ENCODE results near the gene RBMS1.
"Not testable (repeated sequence)": the region's sequence is repeated elsewhere in the genome, so short reads cannot be mapped to it uniquely, and the experiment has no call there.

RBMS1 gene

DNA sequence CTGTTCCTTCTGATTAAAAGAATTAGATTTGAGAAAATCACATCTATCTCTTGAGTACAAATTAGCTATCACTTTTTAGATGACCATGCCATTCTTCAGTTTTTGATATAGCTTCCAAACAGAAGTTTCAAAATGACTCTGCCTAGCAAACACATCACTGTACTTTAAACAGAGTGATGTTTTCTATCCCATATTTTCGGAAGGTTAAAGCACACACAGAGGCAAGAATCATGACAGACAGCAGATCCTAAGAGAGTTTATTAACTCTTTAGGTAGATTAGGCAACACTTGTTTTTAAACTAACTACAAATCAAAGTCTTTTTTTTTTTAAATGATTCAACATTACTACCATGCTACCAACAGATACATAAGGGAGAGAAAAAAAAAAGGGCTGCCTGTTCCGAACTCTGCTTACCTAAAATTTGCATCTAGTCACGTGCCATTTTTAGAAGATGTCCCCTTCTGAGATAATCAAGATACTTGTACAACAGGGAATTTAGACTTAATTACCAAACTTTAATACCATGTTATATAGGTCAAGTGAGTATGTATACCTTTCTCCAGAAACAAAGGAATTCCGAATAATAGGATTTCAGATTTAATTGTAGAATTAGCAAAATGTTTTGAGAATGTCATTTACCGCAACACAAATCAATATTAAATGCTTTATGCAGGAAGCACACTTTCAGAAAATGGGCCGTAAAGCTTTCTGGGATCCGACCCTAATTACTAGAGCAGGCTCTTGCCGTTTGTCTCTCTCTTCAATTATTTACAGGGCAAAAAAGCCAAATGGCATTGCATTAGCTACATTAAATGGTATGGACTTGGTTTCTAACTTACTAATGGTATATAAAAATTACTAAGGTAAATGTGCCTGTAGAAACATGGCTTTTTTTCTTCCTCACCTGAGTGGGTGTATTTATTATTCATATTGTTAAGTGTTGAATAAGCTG lies 2.6 kb downstream of the RBMS1 start:
- ATAC-seq (ENCODE audit: low read depth) (no peak), DNase-seq (ENCODE audit: low spot score in 2 of 2) (no peak)
- Mint-ChIP-seq H3K9me3 (no peaks in the 10 kb centered on the region), H3K4me3 (no peak overlapping the region), H3K27me3 (peaks cover 19% of the 10 kb centered on the region), H3K27ac (no peak overlapping the region), H3K4me1 (peaks cover 6% of the 10 kb centered on the region), H3K36me3 (no peaks in the 10 kb centered on the region)

DNA sequence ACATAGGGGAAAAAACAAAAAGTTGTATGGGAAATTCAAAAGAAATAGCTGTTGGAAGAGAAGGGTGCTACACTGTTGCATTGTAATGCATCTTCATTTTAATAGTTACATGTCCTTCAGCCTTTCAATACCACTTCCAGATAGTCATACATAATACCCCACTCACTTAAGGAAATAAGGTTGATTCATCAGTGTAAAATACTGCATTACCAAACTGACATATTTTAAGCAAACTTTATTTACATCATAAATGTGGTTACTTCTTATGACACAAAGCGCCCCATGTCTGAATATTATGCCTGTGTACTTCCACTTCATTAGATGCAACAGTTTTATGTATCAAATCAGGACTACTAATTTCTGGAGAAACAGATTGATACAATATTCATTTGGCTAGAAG lies 4.5 kb downstream of the RBMS1 start:
- Mint-ChIP-seq H3K27ac (no peak overlapping the region), H3K4me3 (no peak overlapping the region), H3K4me1 (peaks cover 6% of the 10 kb centered on the region), H3K9me3 (no peaks in the 10 kb centered on the region), H3K36me3 (no peaks in the 10 kb centered on the region), H3K27me3 (peaks cover 14% of the 10 kb centered on the region)
- DNase-seq (ENCODE audit: low spot score in 2 of 2) (no peak), ATAC-seq (ENCODE audit: low read depth) (no peak)

DNA sequence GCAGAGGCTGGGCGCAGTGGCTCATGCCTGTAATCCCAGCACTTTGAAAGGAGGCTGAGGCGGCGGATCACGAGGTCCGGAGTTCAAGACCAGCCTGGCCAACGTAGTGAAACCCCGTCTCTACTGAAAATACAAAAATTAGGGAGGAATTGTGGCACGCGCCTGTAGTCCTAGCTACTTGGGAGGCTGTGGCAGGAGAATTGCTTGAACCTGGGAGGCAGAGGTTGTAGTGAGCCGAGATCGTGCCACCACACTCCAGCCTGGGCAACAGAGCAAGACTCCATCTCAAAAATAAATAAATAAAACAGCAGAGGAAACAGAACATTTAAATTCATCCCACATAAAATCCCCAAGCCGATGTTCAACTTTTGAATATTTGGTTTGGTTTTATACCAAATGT lies 5.3 kb downstream of the RBMS1 start:
- H3K4me3 Mint-ChIP-seq; H3K9me3 Mint-ChIP-seq; H3K27ac Mint-ChIP-seq; H3K4me1 Mint-ChIP-seq; H3K36me3 Mint-ChIP-seq; DNase-seq (ENCODE audit: low spot score in 2 of 2); ATAC-seq (ENCODE audit: low read depth): not testable (repeated sequence)
- H3K27me3 Mint-ChIP-seq: peaks cover 14% of the 10 kb centered on the region

DNA sequence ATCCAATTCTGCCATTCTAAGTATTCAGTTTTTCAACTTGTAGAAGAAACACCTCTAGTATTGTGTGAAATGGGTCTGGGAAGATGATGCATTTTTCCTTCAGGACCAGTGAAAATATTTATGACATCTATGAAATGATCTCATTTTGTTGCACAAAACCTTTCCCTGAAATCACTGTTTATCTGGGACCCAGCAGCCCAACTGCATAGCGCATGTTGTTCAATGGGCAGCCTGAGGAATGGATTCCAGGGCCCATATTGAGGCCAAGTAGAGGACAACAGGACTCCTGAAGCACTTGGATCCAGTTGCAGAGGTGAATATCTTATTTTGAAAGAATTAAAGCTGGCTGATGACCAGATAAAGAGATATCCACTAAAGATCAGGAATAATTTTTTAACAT lies 7.3 kb downstream of the RBMS1 start:
- H3K27ac Mint-ChIP-seq: no peak overlapping the region
- ATAC-seq (ENCODE audit: low read depth) (no peak), DNase-seq (ENCODE audit: low spot score in 2 of 2) (no peak)
- H3K36me3 Mint-ChIP-seq: no peaks in the 10 kb centered on the region
- no peaks in the 10 kb centered on the region for H3K9me3 Mint-ChIP-seq
- H3K4me1 Mint-ChIP-seq: no peaks in the 10 kb centered on the region
- no peak overlapping the region for H3K4me3 Mint-ChIP-seq
- H3K27me3 Mint-ChIP-seq: peaks cover 7% of the 10 kb centered on the region

DNA sequence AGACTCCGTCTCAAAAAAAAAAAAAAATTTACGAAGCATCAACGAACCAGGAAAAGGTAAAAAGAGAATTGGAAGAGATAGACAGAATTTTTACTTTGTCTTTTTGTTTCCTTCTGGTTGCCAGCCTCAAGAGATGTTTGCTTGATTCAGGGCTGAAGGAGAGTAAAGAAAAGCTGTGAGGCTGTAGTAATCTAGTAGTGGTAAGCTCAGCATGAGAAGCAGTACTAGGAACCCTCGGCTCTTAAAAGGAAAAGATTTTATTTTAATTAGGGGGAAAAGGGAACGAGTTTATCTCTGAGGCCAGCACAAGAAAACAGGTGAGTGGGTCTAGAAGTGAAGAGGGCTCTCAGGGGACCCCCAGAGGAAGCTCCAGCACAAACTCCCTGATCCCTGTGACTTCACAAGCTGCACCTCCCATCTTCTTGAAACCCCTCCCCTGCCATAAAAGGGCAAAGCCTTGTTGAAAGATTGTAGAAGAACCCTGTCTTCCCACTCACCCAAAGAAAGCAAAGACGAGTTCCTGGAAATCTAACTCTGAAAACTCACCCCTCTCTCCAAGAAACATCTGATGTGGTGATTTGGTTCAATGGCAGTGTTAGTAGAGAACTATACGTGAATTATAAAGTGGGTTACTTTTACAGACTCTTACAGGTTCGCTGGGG lies 8.6 kb downstream of the RBMS1 start:
- no peak overlapping the region for H3K4me3 Mint-ChIP-seq
- H3K36me3 Mint-ChIP-seq: no peaks in the 10 kb centered on the region
- no peaks in the 10 kb centered on the region for H3K4me1 Mint-ChIP-seq
- peaks cover 4% of the 10 kb centered on the region for H3K27me3 Mint-ChIP-seq
- DNase-seq (ENCODE audit: low spot score in 2 of 2) (no peak), ATAC-seq (ENCODE audit: low read depth) (no peak)
- no peaks in the 10 kb centered on the region for H3K9me3 Mint-ChIP-seq
- H3K27ac Mint-ChIP-seq: no peak overlapping the region

DNA sequence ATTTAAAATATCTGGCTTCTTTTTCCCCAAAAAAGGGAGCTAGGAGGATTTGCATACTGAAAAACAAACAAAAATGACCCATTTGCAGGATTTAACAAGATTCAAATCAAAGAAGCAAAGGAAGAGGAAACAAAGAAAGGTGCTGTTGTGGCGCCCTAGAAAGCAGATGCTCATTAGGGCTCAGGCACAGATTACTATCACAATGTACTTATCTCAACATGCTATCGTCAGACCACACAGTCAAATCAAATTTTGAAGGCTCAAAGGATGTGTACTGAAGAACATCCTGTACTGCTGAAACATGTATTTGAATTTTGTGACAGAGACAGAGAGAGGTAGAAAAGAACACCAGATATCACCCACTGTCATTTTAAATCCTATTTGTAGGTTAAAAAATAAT lies 10.9 kb downstream of the RBMS1 start:
- Mint-ChIP-seq H3K4me1 (no peaks in the 10 kb centered on the region), H3K36me3 (no peaks in the 10 kb centered on the region), H3K27me3 (peaks cover 6% of the 10 kb centered on the region), H3K27ac (no peak overlapping the region), H3K4me3 (no peak overlapping the region), H3K9me3 (no peaks in the 10 kb centered on the region)
- no peak for DNase-seq (ENCODE audit: low spot score in 2 of 2)
- ATAC-seq (ENCODE audit: low read depth): no peak

DNA sequence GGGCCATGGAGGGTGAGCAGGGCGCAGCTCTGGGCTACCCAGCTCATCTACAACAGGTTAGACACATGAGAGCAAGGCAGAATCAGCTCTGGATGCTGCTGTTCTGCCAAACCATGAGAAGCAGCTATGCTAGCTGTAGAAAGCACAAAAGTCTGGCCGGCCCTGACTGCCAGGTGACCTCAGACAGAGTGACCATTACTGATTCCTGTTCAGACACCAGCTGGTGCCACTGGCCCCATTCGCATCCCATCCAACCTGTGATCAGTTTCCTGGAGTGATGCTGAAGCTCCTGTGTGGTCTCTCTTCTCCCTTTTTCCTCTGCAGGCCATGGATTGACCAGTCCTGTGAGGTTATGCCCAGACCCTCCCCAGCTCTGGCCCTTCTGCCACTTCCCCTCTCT lies 14.3 kb downstream of the RBMS1 start:
- Mint-ChIP-seq H3K9me3 (no peaks in the 10 kb centered on the region), H3K27ac (no peak overlapping the region), H3K27me3 (peaks cover 11% of the 10 kb centered on the region), H3K4me1 (no peaks in the 10 kb centered on the region), H3K4me3 (no peak overlapping the region), H3K36me3 (no peaks in the 10 kb centered on the region)
- DNase-seq (ENCODE audit: low spot score in 2 of 2) (no peak), ATAC-seq (ENCODE audit: low read depth) (no peak)

DNA sequence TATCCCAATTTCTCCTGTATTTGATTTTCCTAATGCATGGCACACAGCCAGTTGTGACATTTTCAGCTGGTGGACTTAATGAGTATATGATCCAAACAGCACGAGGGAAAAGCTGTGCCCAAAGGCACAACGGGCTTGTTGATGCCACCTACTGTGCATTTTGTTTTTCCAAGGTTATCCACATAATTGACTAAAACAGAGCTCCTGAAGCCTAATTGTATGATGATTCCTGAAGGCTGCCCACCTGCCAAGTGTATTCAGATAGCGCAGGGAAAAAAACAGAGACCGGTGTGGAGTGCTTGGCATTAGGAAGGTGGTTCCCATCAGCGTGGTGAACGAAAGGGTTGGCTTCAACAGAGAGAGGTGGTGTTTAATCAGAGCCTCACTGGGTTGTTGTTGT lies 14.9 kb downstream of the RBMS1 start:
- Mint-ChIP-seq H3K27ac (no peak overlapping the region), H3K4me1 (no peaks in the 10 kb centered on the region), H3K36me3 (no peaks in the 10 kb centered on the region), H3K27me3 (peaks cover 11% of the 10 kb centered on the region), H3K4me3 (no peak overlapping the region), H3K9me3 (no peaks in the 10 kb centered on the region)
- ATAC-seq (ENCODE audit: low read depth) (no peak), DNase-seq (ENCODE audit: low spot score in 2 of 2) (no peak)

DNA sequence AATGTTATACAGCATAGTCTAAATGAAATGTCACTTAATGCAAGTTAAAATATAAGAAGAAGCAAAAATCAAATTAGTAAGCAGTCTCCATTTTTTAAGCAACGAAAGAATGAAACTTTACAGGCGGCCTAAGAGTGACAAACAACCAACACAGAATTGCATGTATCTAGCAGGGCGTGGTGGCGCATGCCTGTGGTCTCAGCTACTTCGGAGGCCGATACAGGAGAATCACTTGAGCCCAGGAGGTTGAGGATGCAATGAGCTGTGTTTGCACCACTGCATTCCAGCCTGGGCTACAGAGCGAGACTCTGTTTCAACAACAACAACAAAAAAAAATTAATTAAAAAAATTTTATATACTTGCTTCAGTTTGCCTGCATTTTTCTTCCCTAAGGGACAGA lies 16.6 kb downstream of the RBMS1 start:
- H3K36me3 Mint-ChIP-seq: no peaks in the 10 kb centered on the region
- H3K4me1 Mint-ChIP-seq: no peaks in the 10 kb centered on the region
- ATAC-seq (ENCODE audit: low read depth): no peak
- no peaks in the 10 kb centered on the region for H3K9me3 Mint-ChIP-seq
- DNase-seq (ENCODE audit: low spot score in 2 of 2): no peak
- peaks cover 9% of the 10 kb centered on the region for H3K27me3 Mint-ChIP-seq
- no peak overlapping the region for H3K27ac Mint-ChIP-seq
- H3K4me3 Mint-ChIP-seq: no peak overlapping the region

DNA sequence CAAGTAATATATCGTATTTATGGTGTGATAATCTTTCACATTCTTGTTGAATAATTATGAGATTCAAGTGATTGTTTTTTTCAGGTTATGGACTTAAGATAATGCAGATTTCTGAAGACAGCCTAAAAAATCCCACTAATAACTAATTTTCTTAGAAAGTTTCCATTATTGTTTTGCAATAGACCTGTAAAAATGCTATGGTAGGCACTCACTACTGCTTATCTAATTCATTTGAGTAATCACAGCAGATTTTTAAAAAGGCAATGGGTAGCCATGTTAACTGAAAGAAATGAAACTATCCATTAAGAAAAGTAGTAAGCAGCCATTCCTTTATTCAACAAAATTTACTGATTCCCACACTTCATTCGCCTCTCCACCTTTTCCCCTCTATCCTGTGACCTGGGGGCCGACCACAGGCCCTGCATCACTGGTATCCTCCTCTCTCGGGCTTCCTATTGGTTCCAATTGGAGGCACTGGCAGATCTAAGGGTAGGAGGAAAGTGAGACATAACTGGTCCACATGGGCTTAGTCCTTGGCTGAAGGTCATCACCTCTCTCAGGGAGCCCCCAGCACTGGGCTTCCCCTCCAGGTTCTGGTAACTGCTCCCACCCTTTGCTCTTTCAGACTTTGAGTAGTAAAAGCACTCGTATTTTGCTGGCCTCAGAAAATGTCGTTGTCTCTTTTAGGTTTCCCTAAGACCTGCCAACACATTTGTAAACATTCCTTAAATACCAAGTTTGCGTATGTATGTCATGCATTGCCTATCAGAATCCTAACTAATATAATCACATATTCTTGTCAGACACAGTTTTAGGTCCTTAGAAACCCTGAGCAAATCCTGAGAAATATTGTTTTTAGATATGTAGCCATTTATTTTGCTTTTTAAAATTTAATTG lies 18.5 kb downstream of the RBMS1 start:
- no peak overlapping the region for H3K27ac Mint-ChIP-seq

DNA sequence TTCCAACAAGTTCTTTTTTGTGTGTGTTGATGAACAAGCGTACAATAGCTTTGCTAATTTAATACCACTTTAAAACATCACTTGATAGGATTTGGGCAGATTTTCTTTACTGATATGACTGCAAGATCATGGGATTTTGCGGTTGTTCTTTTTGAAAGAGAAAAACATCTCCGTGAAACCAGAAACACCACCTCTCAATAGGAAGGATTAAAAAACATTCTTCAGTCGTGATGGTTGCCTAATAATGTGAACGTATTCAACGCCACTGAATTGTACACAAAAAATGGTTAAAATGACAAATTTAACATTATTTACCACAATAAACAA lies 19.3 kb downstream of the RBMS1 start:
- ATAC-seq (ENCODE audit: low read depth) (no peak), DNase-seq (ENCODE audit: low spot score in 2 of 2) (no peak)
- Mint-ChIP-seq H3K4me3 (no peak overlapping the region), H3K9me3 (no peaks in the 10 kb centered on the region), H3K27ac (no peak overlapping the region), H3K4me1 (no peaks in the 10 kb centered on the region), H3K27me3 (peaks cover 13% of the 10 kb centered on the region), H3K36me3 (no peaks in the 10 kb centered on the region)

More for the DNA sequence above, 18.5 kb downstream of the RBMS1 start:
- DNase-seq (ENCODE audit: low spot score in 2 of 2): no peak
- H3K36me3 Mint-ChIP-seq: no peaks in the 10 kb centered on the region
- no peaks in the 10 kb centered on the region for H3K9me3 Mint-ChIP-seq
- ATAC-seq (ENCODE audit: low read depth): no peak
- H3K4me1 Mint-ChIP-seq: no peaks in the 10 kb centered on the region
- no peak overlapping the region for H3K4me3 Mint-ChIP-seq
- H3K27me3 Mint-ChIP-seq: peaks cover 11% of the 10 kb centered on the region

DNA sequence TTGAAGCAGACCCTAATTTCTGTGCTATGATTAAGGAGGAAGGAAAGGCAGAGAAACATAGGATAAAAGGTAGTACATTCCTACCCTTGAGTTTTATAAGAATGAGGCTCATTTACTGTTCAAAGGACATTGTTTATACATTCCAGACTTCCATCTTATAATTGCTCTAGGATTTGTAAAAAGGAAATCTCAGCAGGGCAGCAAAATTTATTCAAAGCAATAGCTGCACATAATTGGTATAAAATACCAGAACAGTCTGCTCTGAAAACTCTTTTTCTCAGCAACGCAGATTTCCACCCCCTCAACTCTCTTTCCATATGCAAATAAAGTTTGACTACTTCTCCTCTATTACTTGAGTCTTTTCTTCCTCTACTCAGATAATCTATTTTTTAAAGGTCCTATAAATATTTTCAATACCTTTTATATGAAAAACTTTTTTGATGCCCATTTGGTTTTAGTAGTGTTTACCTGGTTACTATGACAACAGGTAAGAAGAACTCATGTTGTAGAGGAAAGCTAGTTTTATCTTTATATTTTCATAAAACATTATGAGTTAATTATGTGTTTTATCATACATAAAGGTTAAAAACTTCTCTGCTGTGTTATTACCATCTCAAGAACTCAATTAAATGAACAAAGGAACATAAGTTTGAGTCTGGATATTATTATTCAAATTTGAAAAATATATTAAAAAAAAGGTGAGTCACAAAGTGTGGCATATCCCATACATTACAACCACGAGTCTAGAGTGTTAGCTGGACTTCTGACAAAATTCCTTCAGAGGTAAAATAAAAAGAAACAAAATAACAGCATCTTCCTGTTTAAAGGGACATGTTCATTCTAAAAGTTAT lies 19.9 kb downstream of the RBMS1 start:
- Mint-ChIP-seq H3K9me3 (no peaks in the 10 kb centered on the region), H3K36me3 (no peaks in the 10 kb centered on the region), H3K27ac (no peak overlapping the region), H3K4me1 (no peaks in the 10 kb centered on the region), H3K4me3 (no peak overlapping the region), H3K27me3 (peaks cover 13% of the 10 kb centered on the region)
- DNase-seq (ENCODE audit: low spot score in 2 of 2) (no peak), ATAC-seq (ENCODE audit: low read depth) (no peak)

DNA sequence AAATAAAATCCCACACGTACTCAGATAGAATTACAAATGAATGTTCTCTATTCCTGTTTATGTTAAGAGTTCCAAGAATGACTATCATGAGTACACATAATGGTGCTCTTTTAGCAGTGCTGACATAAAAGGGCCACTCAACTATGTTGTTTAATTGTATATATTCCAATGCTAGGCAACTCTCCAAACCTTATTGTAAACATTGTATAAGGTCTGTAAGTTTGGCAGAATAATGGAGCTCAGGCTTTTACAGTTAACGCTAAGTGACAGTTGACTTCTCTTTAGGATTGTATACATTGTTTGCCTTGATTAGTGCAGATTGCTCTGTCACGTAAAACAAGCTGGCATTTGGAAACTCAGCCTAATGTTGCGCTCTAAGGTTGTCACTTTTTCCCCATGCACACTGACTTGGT lies 20.8 kb downstream of the RBMS1 start:
- DNase-seq (ENCODE audit: low spot score in 2 of 2): no peak
- Mint-ChIP-seq H3K9me3 (no peaks in the 10 kb centered on the region), H3K36me3 (no peaks in the 10 kb centered on the region), H3K4me1 (no peaks in the 10 kb centered on the region), H3K27me3 (peaks cover 11% of the 10 kb centered on the region), H3K27ac (no peak overlapping the region), H3K4me3 (no peak overlapping the region)
- ATAC-seq (ENCODE audit: low read depth): no peak

Data from memory B cell (primary cell).